SU-DHL-6 (cell line): ENCODE results near the gene FARP2.

Experiments used
- CTCF ChIP-seq: fragments of 200-600 bp; sonication (generic); IDR thresholded peaks from one replicate; pipeline ENCODE4 v1.5.1; 2017; ENCODE audit warnings: antibody characterized with exemption, mild to moderate bottlenecking, low read length, moderate library complexity; ENCODE audit not compliant: insufficient read depth, poor library complexity, severe bottlenecking
- EZH2phosphoT487 ChIP-seq: fragments of 200-600 bp; sonication (generic), shearing (Covaris generic); conservative IDR thresholded peaks from 2 replicates; pipeline ENCODE4 v1.6.1; 2018; ENCODE audit warnings: mild to moderate bottlenecking, antibody characterized with exemption, low read length, moderate library complexity, mixed read lengths

GRCh38 chr2:241478166-241478565 is 122.1 kb downstream of the FARP2 start:
- TF ChIP-seq CTCF: no peak
- no peak for TF ChIP-seq EZH2phosphoT487
